NT2/D1 (cell line): ENCODE results near the gene SIGLEC6.

Experiments
- YY1 ChIP-seq: IDR thresholded peaks from 2 replicates; pipeline ENCODE4 v1.6.1; 2011; ENCODE audit not compliant: insufficient read length, insufficient read depth
- ZNF274 ChIP-seq: IDR thresholded peaks from 2 replicates; pipeline ENCODE4 v1.6.1; 2011; ENCODE audit warnings: mild to moderate bottlenecking, low read depth, low read length

GRCh38 chr19:51514866-51515481 lies 16.5 kb downstream of the SIGLEC6 start:
- TF ChIP-seq ZNF274 (no peak), YY1 (no peak)
